PC-3 (cell line): ENCODE results near the gene STRADA.

ENCODE experiments used
- CTCF ChIP-seq: fragments of 300-600 bp; sonication (generic); conservative IDR thresholded peaks from 2 replicates; pipeline ENCODE4 v1.5.1; 2017; ENCODE audit warnings: antibody characterized with exemption, low read depth, mild to moderate bottlenecking, low read length
- EZH2 ChIP-seq: fragments of 300-600 bp; sonication (generic); IDR thresholded peaks from one replicate; pipeline ENCODE4 v1.6.1; 2017; ENCODE audit warnings: antibody characterized with exemption, mild to moderate bottlenecking, low read length; ENCODE audit not compliant: unreplicated experiment
- EZH2phosphoT487 ChIP-seq: fragments of 300-600 bp; sonication (generic); IDR thresholded peaks from 2 replicates; pipeline ENCODE4 v1.6.1; 2018; ENCODE audit warnings: mild to moderate bottlenecking, antibody characterized with exemption, low read length, borderline replicate concordance

- peak; percentile 60 for TF ChIP-seq CTCF
- no peak for TF ChIP-seq EZH2phosphoT487
- no peak for TF ChIP-seq EZH2
Measured at GRCh38 chr17:63696381-63696961, 45.1 kb downstream of the STRADA start.
